GM12878 (cell line): ENCODE results near the gene IKZF1. TPM values are rescaled to one million over a fixed set of nuclear protein-coding genes. Genes with fewer than 3 reads are reported as not detected.

Experiments
- ATAC-seq: fragments of 200-7000 bp; cut with Tn5 transposase; 3 replicates; pipeline ENCODE4 v1.9.1; 2020; ENCODE audit warnings: mild to moderate bottlenecking, moderate library complexity
- BruUV-seq: library from RNA; stranded (reverse); fragments of 400-500 nt; replicated peaks from 2 replicates; lab custom pipeline; 2021; lab: Mats Ljungman, UMichigan
- CTCF ChIA-PET: fragments of 300-600 bp; sonication (Branson Sonifier 250); formaldehyde crosslinking; extraction: SDS; loops from one replicate; lab custom pipeline; 2021; ENCODE audit warnings: inconsistent platforms; lab: Yijun Ruan, JAX
- POLR2A ChIA-PET: fragments of 350-600 bp; formaldehyde crosslinking; extraction: SDS; loops from one replicate; lab custom pipeline; 2021; ENCODE audit warnings: inconsistent platforms; lab: Charles Lee
- RAD21 ChIA-PET: fragments of 300-600 bp; sonication (Branson Sonifier 250); formaldehyde crosslinking; loops from one replicate; lab custom pipeline; 2023; ENCODE audit warnings: antibody characterized with exemption; ENCODE audit not compliant: unreplicated experiment; lab: Charles Lee
- SMC1A ChIA-PET: fragments of 300-600 bp; sonication (Branson Sonifier 250); formaldehyde crosslinking; loops from one replicate; lab custom pipeline; 2023; ENCODE audit not compliant: unreplicated experiment, uncharacterized antibody; lab: Charles Lee
- DNase-seq: peaks from one replicate; pipeline ENCODE4 v3.0.0-alpha.2; 2011; ENCODE audit warnings: low read depth, low spot score
- FAIRE-seq: peaks from 3 replicates; lab custom pipeline; 2011; peaks lifted over from hg19 to GRCh38; lab: Jason Lieb, UNC
- H2AFZ ChIP-seq: 2 replicates; pipeline ENCODE4 v1.6.0; 2011; ENCODE audit warnings: low read depth, low read length, control low read depth; ENCODE audit not compliant: control insufficient read depth
- H3K27ac ChIP-seq: 2 replicates; pipeline ENCODE4 v1.5.1; 2011; ENCODE audit warnings: control low read depth; ENCODE audit not compliant: control insufficient read depth, insufficient read depth
- H3K27me3 ChIP-seq, 2 experiments: replicated peaks in 1 of 2; 2 replicates each; pipeline versions ENCODE4 v1.6.0 to v1.6.1; 2011; ENCODE audit warnings: low read length in 1 of 2; ENCODE audit not compliant: control insufficient read depth in 2 of 2, insufficient read depth in 2 of 2
- H3K36me3 ChIP-seq, 2 experiments: 2 replicates each; pipeline ENCODE4 v1.5.1; 2011; ENCODE audit warnings: low read length in 1 of 2; ENCODE audit not compliant: control insufficient read depth in 2 of 2, insufficient read depth in 2 of 2
- H3K4me1 ChIP-seq: 2 replicates; pipeline ENCODE4 v1.6.1; 2011; ENCODE audit warnings: mild to moderate bottlenecking, low read length, moderate library complexity, mixed read lengths; ENCODE audit not compliant: control insufficient read depth, insufficient read depth
- H3K4me2 ChIP-seq: 2 replicates; pipeline ENCODE4 v1.6.0; 2011; ENCODE audit warnings: control low read depth; ENCODE audit not compliant: control insufficient read depth, insufficient read depth
- H3K4me3 ChIP-seq: fragments of 200-600 bp; sonication (generic); 2 replicates; pipeline ENCODE4 v1.5.1; 2016
- H3K79me2 ChIP-seq: 2 replicates; pipeline ENCODE4 v1.6.0; 2011; ENCODE audit warnings: low read length; ENCODE audit not compliant: control insufficient read depth, insufficient read depth
- H3K9ac ChIP-seq: 2 replicates; pipeline ENCODE4 v1.8.0; 2011; ENCODE audit warnings: low read length, control low read depth, mixed read lengths; ENCODE audit not compliant: control insufficient read depth, insufficient read depth
- H3K9me3 ChIP-seq: replicated peaks from 3 replicates; pipeline ENCODE4 v1.5.1; 2011; ENCODE audit warnings: mild to moderate bottlenecking, low read length; ENCODE audit not compliant: control insufficient read depth, insufficient read depth
- H4K20me1 ChIP-seq: 2 replicates; pipeline ENCODE4 v1.6.0; 2011; ENCODE audit not compliant: control insufficient read depth, insufficient read depth
- BHLHE40 ChIP-seq, 2 experiments: fragments of 450-650 bp in 1 of 2; IDR thresholded peaks; 2 replicates each; pipeline ENCODE4 v1.6.1; 2011 to 2017; ENCODE audit warnings: low read depth in 2 of 2, borderline replicate concordance in 1 of 2, improper control_type of control experiment in 1 of 2, low read length in 1 of 2, mild to moderate bottlenecking in 1 of 2
- E4F1 ChIP-seq: fragments of 450-650 bp; IDR thresholded peaks from 2 replicates; pipeline ENCODE4 v1.6.1; 2018; ENCODE audit warnings: borderline replicate concordance, mild to moderate bottlenecking; ENCODE audit not compliant: partially characterized antibody
- EP300 ChIP-seq, 2 experiments: fragments of 150-350 bp in 1 of 2; IDR thresholded peaks; 2 replicates each; pipeline ENCODE4 v1.6.1; 2011 to 2012; ENCODE audit warnings: low read depth in 2 of 2, low read length in 2 of 2, borderline replicate concordance in 1 of 2, improper control_type of control experiment in 1 of 2, inconsistent platforms in 1 of 2; ENCODE audit not compliant: control insufficient read depth in 1 of 2
- HDAC6 ChIP-seq: fragments of 200-600 bp; sonication (generic); IDR thresholded peaks from one replicate; pipeline ENCODE4 v1.8.0; 2017; ENCODE audit warnings: antibody characterized with exemption; ENCODE audit not compliant: unreplicated experiment
- JUND ChIP-seq: IDR thresholded peaks from 2 replicates; pipeline ENCODE4 v1.6.1; 2012; ENCODE audit warnings: low read depth, mild to moderate bottlenecking, low read length, improper control_type of control experiment, moderate library complexity
- NFIC ChIP-seq: IDR thresholded peaks from 2 replicates; pipeline ENCODE4 v1.6.1; 2012; ENCODE audit warnings: low read depth, mild to moderate bottlenecking, inconsistent platforms, low read length, moderate library complexity
- WGBS: methylation state at CpG from one replicate; pipeline ENCODE4 v1.1.6; 2016; ENCODE audit warnings: low lambda C conversion rate; ENCODE audit not compliant: insufficient replicate concordance, insufficient coverage; ENCODE audit errors: missing lambda C conversion rate; 5-methylcytosine and 5-hydroxymethylcytosine counted together
- in situ Hi-C: fragments of 300-500 bp; cut with MboI; formaldehyde crosslinking; loops from 9 replicates; pipeline ENCODE4 v1.14.3; 2018; ENCODE audit warnings: mixed read lengths
- intact Hi-C: fragments of 100-400 bp; cut with micrococcal nuclease; formaldehyde crosslinking; loops from one replicate; pipeline ENCODE4 v1.14.2; 2022; ENCODE audit not compliant: unreplicated experiment
- polyA plus RNA-seq, 11 experiments: library from polyadenylated mRNA; depleted of rRNA in 4 of 11; unstranded in 6 of 11; stranded (reverse) in 5 of 11; fragments of >200 nt; fragmentation: Nextera tagmentation in 4 of 11; fragmentation: Illumina TruSeq in 1 of 11; extraction: Ambion mirVana in 4 of 11; extraction: Trizol in 1 of 11; gene quantifications; 1 replicate in 1 of 11; 2 replicates in 10 of 11; pipeline versions ENCODE4 v1.2.1 to v1.2.3, GENCODE V29; 2011 to 2016; ENCODE audit warnings: inconsistent platforms in 2 of 11, missing spikeins in 2 of 11, low read depth in 1 of 11
- total RNA-seq, 4 experiments: library from RNA; depleted of rRNA in 3 of 4; stranded (reverse); fragments of >200 nt in 3 of 4; fragmentation: Illumina TruSeq in 1 of 4; extraction: Trizol in 1 of 4; gene quantifications; 2 replicates each; pipeline versions ENCODE4 v1.2.1 to v1.2.3, GENCODE V29; 2013 to 2021

Gene IKZF1
- total and polyA plus RNA-seq, 10 of the 15 experiments (the other 5 are each of a cell fraction or from before 2014, with no cell fraction given) = 27.2 to 125 (median 71.6) TPM

- WGBS = 33% methylated on average over 1 of the region's 1 CpG
- ChIA-PET POLR2A (no interaction called here), CTCF (interaction anchor here (1.4 kb wide), 1 partner anchor 24 kb away, joined by 5 read pairs; no protein-coding TSS in a partner anchor), RAD21 (interaction anchor here (1.0 kb wide), 1 partner anchor 22 kb away, joined by 3 read pairs; no protein-coding TSS in a partner anchor), SMC1A (interaction anchor here (0.7 to 1.0 kb wide), 3 partner anchors 9 to 218 kb away, joined by 3 read pairs; no protein-coding TSS in a partner anchor)
- H3K4me2 ChIP-seq = no peak overlapping the region
- no peaks in the 10 kb centered on the region for H4K20me1 ChIP-seq
- no peak overlapping the region for H3K9ac ChIP-seq
- no TSS peak for BruUV-seq
- intact Hi-C loops = no loop called here
- DNase-seq (no peak), ATAC-seq (no peak), FAIRE-seq (no peak)
- H3K79me2 ChIP-seq = no peaks in the 10 kb centered on the region; the same call in 1 of the 2 replicates
- H2AFZ ChIP-seq = no peak overlapping the region
- in situ Hi-C loops = no loop called here
- H3K4me3 ChIP-seq = no peak overlapping the region
- H3K27me3 ChIP-seq = no peaks in the 10 kb centered on the region
- peaks cover 38% of the 10 kb centered on the region for H3K4me1 ChIP-seq
- no peaks in the 10 kb centered on the region for H3K9me3 ChIP-seq
- H3K27ac ChIP-seq = no peak overlapping the region
- TF ChIP-seq BHLHE40 (IDR thresholded peaks at IDR 0.05; ENCODE audit: borderline replicate concordance in 1 of 2, low read depth in 2 of 2, low read length in 1 of 2) = no peak
- TF ChIP-seq JUND = no peak
- TF ChIP-seq HDAC6 = no peak
- no peak for TF ChIP-seq NFIC
- TF ChIP-seq EP300 (IDR thresholded peaks at IDR 0.05; ENCODE audit: borderline replicate concordance in 1 of 2, control insufficient read depth in 1 of 2, low read depth in 2 of 2, low read length in 2 of 2) = no peak
- TF ChIP-seq E4F1 = no peak
- peaks cover 3 to 13% of the 10 kb centered on the region in 2 experiments; a peak in 3 of 4 replicates for H3K36me3 ChIP-seq
These were observed 89.8 kb downstream of the IKZF1 start for GRCh38 chr7:50394315-50394714.
